ENCODE data around the gene CDO1. TPM values are rescaled to one million over a fixed set of nuclear protein-coding genes. Genes with fewer than 3 reads are reported as not detected.
"Not testable (repeated sequence)": the region's sequence is repeated elsewhere in the genome, so short reads cannot be mapped to it uniquely, and the experiment has no call there.

The CDO1 gene
- total RNA-seq, 2 donors from 2014 or later: 0.42 to 0.50 TPM

DNA sequence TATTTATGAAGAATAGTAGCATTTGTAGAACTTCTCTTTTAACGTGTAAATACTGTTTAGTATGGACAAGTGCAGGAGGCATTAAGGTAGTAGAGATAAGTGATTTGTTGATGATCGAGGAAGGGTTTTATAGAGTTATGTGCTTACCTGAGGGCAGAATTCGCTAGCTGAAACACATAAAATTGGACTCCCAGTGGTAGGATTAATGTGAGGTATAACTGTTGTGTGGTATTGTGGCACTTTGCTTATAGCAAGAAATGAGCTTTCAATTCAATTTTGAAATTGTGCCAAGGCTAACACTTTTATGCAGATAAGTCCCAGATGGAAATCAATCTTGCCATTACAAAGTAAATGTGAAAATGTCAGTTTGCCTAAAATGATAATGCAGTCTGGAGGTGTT is 26.5 kb upstream of the CDO1 start:
- DNase-seq: no peak
- H3K4me1 Mint-ChIP-seq (ENCODE audit: low read depth): peaks cover 49% of the 10 kb centered on the region
- peaks cover 0 to 4% of the 10 kb centered on the region in 2 donors for H3K36me3 Mint-ChIP-seq (ENCODE audit: insufficient read depth in 2 of 2)
- H3K27me3 Mint-ChIP-seq (ENCODE audit: low read depth): no peaks in the 10 kb centered on the region
- no peak for ATAC-seq (replicated peaks in 1 of 2)
- no peaks in the 10 kb centered on the region for H3K9me3 Mint-ChIP-seq
- peak overlapping the region; percentile 96 for H3K4me3 Mint-ChIP-seq
- peak overlapping the region; percentile 91 for H3K27ac Mint-ChIP-seq

DNA sequence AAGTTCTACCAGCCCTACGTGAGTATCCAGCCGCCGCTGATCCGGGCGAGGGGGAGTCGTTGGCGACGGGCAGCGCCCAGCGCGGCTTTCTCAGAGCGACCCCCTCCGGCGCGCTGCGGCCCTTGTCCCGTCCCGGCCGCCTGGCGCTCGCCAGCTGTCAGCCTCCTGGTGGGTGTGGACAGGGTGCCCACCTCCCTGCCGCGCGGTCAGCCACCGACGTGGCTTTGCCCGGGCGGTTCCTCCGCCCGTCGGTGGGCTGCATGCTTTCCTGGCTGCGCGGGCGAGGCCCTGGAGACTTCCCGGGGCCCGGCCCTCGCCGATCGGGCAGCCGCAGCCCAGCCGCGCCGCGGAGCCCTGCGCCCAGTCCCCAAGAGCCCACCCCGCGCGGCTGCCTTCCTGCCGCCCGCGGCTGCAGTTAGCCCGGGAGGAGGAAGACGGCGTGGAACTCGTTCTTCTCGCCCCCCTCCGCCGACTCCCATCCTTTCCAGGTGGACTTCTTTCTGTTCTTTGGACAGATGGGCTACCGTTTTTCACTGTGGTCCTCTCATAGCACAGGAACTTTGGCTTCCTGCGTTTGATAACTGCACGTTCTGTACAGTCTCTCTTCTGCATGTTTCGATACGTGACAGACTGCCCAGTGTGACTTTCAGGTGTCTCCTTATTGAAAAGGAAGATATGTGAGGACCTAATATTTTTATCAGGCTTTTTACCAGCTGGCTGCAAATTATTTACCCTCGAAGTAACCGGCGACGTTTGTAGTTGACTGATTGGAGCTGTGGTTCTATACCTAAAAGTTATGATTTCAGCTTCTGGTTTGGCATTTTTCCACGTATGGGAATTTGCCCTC is 25.9 kb upstream of the CDO1 start:
- Mint-ChIP-seq H3K4me3 (peak overlapping the region; percentile 96), H3K36me3 (ENCODE audit: insufficient read depth in 2 of 2) (peaks cover 4% of the 10 kb centered on the region in 2 donors), H3K4me1 (ENCODE audit: low read depth) (peaks cover 54% of the 10 kb centered on the region), H3K27me3 (ENCODE audit: low read depth) (no peaks in the 10 kb centered on the region), H3K27ac (peak overlapping the region; percentile 91), H3K9me3 (no peaks in the 10 kb centered on the region)
- no peak for DNase-seq
- ATAC-seq (replicated peaks in 1 of 2): peak; percentile 21 to 52

DNA sequence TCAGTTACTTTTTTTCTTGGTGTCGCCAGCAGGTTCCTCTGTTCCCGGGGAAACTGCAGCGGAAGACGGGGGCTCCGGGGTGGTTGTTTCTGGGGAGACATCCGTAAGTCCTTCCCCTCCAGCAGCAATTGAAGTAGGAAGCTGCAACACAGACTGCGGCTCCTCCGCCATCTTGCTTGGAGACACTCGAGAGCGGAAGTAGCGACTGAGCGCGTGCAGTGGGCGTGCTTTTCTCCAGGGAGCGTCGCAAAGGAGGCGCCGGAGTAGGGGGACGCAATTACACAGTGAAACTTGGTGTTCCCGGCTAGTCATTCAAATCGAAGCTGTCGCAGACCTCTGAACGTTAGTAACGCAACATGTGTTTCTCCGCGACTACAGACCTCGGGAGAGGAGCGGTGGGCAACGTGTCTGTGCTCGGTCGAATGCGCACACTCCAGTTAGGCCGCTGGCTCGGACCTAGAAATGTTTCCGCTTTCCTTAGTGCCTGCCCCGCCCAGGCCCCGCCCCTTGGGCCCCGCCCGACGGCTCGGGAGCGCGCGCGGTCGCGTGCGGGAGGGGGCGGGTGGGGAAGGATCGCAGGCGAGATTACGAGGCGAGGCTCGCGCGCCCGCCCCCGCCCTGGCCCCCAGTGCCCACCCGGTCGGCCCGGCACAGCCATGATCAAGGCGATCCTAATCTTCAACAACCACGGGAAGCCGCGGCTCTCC is 25.1 kb upstream of the CDO1 start, which contains the start of the genes AP3S1 and ATG12:
Gene AP3S1 (plus strand): TSS at position 554 of the 707 bp plus-strand sequence. CDS start 103 bp downstream, at position 657.
Gene ATG12 (minus strand): TSS at position 184 of the 707 bp plus-strand sequence. CDS start 13 bp downstream, at position 171.
- Mint-ChIP-seq H3K4me3 (peak within 1 kb of the TSS; percentile 96), H3K36me3 (ENCODE audit: insufficient read depth in 2 of 2) (peaks cover 5 to 6% of the 10 kb centered on the region in 2 donors), H3K27me3 (ENCODE audit: low read depth) (no peaks in the 10 kb centered on the region), H3K27ac (peak within 1 kb of the TSS; percentile 99), H3K4me1 (ENCODE audit: low read depth) (peaks cover 54% of the 10 kb centered on the region), H3K9me3 (no peaks in the 10 kb centered on the region)
- ATAC-seq (replicated peaks in 1 of 2): peak; percentile 88 to 90
- DNase-seq: peak; percentile 91 to 93

DNA sequence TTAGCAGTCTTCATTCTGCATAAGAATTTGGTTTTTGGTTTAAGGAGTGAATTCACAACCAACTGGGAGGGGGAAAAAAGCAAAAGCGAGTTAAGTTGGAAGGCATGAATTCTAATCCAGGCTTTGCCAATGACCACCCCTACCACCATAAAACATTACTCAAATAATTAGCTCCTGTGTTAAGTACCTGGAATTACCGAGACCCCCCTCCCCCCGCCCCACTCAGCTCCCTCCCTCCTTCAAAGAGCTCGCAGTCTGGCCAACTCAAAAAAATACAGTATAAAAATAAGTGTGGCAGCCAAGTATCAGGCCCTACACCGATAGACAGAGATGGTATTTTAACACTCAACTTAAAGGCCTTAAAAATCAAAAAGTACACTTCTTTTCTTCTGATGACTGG is 24.4 kb upstream of the CDO1 start:
- Mint-ChIP-seq H3K4me1 (ENCODE audit: low read depth) (peaks cover 54% of the 10 kb centered on the region), H3K27me3 (ENCODE audit: low read depth) (no peaks in the 10 kb centered on the region), H3K4me3 (peak overlapping the region; percentile 96), H3K36me3 (ENCODE audit: insufficient read depth in 2 of 2) (peaks cover 8 to 10% of the 10 kb centered on the region in 2 donors), H3K27ac (peak overlapping the region; percentile 99), H3K9me3 (no peaks in the 10 kb centered on the region)
- ATAC-seq (replicated peaks in 1 of 2) (no peak), DNase-seq (no peak)

DNA sequence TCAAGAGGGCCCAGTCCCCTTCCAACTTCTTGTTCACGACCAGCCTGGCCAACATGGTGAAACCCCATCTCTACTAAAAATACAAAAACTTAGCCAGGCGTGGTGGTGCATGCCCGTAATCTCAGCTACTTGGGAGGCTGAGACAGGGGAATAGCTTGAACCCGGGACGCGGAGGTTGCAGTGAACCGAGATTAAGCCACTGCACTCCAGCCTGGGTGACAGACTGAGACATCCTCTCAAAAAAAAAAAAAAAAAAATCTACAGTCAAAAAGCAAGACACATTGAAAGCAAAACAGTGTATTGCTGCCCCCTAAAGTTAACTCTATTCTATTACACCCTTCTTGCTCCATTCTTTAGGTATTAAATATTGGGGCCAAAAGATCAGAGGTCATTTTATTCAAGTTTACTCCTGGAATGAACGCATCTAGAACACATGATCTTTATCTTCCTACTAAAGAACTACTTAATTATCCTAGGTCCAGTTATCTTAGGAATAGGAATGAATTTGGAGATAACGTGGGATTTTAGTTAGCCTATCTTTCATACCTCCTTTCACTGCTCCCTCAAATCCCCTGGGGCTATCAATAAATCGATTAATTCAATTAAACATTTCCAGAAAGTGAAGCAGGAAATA is 22.5 kb upstream of the CDO1 start:
- peak overlapping the region; percentile 96 for H3K4me3 Mint-ChIP-seq
- no peaks in the 10 kb centered on the region for H3K9me3 Mint-ChIP-seq
- peak overlapping the region; percentile 41 for H3K27ac Mint-ChIP-seq
- peak in 1 of 2 donors; percentile 10 for DNase-seq
- peaks cover 12 to 23% of the 10 kb centered on the region in 2 donors for H3K36me3 Mint-ChIP-seq (ENCODE audit: insufficient read depth in 2 of 2)
- H3K4me1 Mint-ChIP-seq (ENCODE audit: low read depth): peaks cover 45% of the 10 kb centered on the region
- peak in 1 of 2 donors; percentile 12 for ATAC-seq (replicated peaks in 1 of 2)
- no peaks in the 10 kb centered on the region for H3K27me3 Mint-ChIP-seq (ENCODE audit: low read depth)

DNA sequence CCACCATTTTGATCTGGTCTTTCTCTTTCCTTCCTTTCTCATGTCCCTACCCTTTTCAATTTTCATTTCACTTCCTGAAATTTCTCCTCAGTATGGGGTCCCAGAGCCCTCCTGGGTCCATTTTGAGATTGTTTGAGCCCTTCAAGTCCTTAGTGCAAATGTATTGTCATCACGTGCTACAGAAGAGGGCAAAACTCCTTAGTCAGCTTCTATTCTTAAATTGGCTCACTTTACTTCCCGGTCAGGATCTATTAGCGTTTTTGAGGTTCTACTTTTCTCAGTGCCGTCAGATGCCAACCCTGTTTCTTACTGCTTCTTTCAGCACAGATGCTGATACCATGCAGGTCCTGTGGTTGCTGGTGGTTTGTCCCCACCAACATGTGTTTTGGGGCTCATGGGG is 19.0 kb upstream of the CDO1 start:
- ATAC-seq (replicated peaks in 1 of 2): no peak
- H3K27ac Mint-ChIP-seq: no peak overlapping the region
- H3K9me3 Mint-ChIP-seq: no peaks in the 10 kb centered on the region
- H3K4me1 Mint-ChIP-seq (ENCODE audit: low read depth): peaks cover 35% of the 10 kb centered on the region
- H3K36me3 Mint-ChIP-seq (ENCODE audit: insufficient read depth in 2 of 2): peaks cover 14 to 31% of the 10 kb centered on the region in 2 donors
- no peaks in the 10 kb centered on the region for H3K27me3 Mint-ChIP-seq (ENCODE audit: low read depth)
- H3K4me3 Mint-ChIP-seq: no peak overlapping the region
- DNase-seq: no peak

DNA sequence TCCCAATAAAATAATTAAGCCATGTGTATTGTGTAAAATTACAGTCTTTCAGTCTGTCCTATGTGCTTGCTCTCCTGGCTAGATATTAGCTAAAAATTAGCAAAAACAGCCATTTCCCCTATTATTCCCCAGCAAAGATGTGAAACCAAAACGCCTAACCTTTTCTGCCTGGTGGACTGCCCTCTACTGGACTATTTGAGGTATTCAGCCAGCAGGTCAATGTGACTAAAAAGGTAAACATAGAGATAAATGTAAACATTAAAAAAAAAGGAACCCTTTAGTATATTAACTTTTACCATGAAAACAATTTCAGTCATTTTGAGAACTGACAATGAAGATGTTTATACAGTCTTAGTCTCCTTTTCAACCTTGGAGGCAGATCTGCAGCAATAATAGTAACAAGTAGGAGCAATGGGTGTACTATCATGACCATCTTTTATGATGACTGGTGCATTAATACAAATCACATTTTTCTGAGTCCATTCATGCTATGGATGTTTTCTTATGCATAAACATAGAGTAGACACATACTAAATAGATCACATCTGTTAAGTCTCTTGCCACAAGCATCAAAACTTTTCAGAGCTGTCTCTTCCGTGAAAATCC is 14.8 kb upstream of the CDO1 start:
- Mint-ChIP-seq H3K4me1 (ENCODE audit: low read depth) (peaks cover 6% of the 10 kb centered on the region), H3K9me3 (peaks cover under 1 to 2% of the 10 kb centered on the region in 2 donors), H3K27me3 (ENCODE audit: low read depth) (no peaks in the 10 kb centered on the region), H3K36me3 (ENCODE audit: insufficient read depth in 2 of 2) (peaks cover 16 to 34% of the 10 kb centered on the region in 2 donors), H3K4me3 (no peak overlapping the region), H3K27ac (peak overlapping the region; percentile 0)
- ATAC-seq (replicated peaks in 1 of 2) (no peak), DNase-seq (no peak)

DNA sequence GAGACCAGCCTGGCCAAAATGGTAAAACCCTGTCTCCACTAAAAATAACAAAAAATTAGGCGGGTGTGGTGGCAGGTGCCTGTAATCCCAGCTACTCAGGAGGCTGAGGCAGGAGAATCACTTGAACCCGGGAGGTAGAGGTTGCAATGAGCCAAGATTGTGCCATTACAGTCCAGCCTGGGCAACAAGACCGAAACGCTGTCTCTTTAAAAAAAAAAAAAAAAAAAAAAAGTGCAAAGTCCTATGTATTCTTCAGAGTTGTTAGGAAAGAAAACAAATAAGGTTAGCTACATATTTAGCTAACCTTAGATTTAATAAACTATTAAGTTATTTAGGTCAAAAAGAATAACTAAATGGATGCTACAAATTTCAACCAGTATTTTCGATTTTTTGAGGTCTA is 13.5 kb upstream of the CDO1 start:
- H3K4me3 Mint-ChIP-seq: no peak overlapping the region
- ATAC-seq (replicated peaks in 1 of 2) (no peak), DNase-seq (no peak)
- no peak overlapping the region for H3K27ac Mint-ChIP-seq
- peaks cover 11 to 29% of the 10 kb centered on the region in 2 donors for H3K36me3 Mint-ChIP-seq (ENCODE audit: insufficient read depth in 2 of 2)
- peaks cover 6% of the 10 kb centered on the region for H3K4me1 Mint-ChIP-seq (ENCODE audit: low read depth)
- H3K9me3 Mint-ChIP-seq: peaks cover 3 to 7% of the 10 kb centered on the region in 2 donors
- H3K27me3 Mint-ChIP-seq (ENCODE audit: low read depth): peaks cover 3% of the 10 kb centered on the region

DNA sequence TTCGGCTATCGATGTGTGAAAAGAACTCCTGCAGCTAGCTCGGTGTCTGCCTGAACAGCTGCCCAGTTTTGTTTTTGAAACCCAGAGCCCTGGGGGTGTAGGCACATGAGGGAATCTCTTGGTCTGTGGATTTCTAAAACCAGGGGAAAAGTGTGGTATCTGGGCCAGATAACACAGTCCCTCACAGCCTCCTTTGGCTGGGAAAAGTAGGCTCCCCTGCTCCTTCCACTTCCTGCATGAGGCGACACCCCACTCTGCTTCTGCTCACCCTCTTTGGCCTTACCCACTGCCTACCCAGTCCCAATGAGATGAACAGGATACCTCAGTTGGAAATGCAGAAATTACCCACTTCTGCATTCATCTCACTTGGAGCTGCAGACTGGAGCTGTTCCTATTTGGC is 9.5 kb upstream of the CDO1 start:
- Mint-ChIP-seq H3K4me3 (no peak overlapping the region), H3K4me1 (ENCODE audit: low read depth) (no peaks in the 10 kb centered on the region), H3K36me3 (ENCODE audit: insufficient read depth in 2 of 2) (peaks cover 7 to 15% of the 10 kb centered on the region in 2 donors), H3K9me3 (peaks cover 5 to 8% of the 10 kb centered on the region in 2 donors), H3K27me3 (ENCODE audit: low read depth) (peaks cover 28% of the 10 kb centered on the region), H3K27ac (no peak overlapping the region)
- DNase-seq (no peak), ATAC-seq (replicated peaks in 1 of 2) (no peak)

DNA sequence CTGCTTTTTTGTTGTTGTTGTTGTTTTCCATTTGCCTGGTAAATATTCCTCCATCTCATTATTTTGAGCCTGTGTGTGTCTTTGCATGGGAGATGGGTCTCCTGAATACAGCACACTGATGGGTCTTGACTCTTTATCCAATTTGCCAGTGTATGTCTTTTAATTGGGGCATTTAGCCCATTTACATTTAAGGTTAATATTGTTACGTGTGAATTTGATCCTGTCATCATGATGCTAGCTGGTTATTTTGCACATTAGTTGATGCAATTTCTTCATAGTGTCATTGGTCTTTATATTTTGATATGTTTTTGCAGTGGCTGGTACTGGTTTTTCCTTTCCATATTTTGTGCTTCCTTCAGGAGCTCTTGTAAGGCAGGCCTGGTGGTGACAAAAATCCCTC is 8.5 kb upstream of the CDO1 start:
- not testable (repeated sequence) for DNase-seq; H3K4me1 Mint-ChIP-seq (ENCODE audit: low read depth); ATAC-seq (replicated peaks in 1 of 2); H3K27ac Mint-ChIP-seq; H3K4me3 Mint-ChIP-seq; H3K9me3 Mint-ChIP-seq
- peaks cover 38% of the 10 kb centered on the region for H3K27me3 Mint-ChIP-seq (ENCODE audit: low read depth)
- peaks cover 7 to 15% of the 10 kb centered on the region in 2 donors for H3K36me3 Mint-ChIP-seq (ENCODE audit: insufficient read depth in 2 of 2)

DNA sequence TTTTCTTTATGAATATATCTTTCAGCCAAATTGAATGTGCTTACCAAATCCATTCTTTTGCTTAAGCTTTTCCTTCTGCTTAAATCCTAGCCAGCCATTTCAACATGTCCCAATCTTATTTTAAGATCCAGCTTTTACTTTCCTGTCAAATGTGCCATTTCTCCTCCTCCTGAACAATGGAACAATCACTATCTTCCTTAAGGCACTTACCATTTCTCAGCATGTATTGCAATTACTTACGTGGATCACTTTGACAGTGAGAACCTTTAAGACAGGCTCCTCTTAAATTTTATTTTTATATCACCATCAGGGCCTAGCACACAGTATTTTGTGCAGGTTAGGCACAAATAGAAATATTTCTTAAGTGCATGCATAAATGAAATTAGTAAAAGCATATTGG is 4.4 kb upstream of the CDO1 start:
- ATAC-seq (replicated peaks in 1 of 2) (no peak), DNase-seq (no peak)
- Mint-ChIP-seq H3K4me3 (no peak overlapping the region), H3K27me3 (ENCODE audit: low read depth) (peaks cover 76% of the 10 kb centered on the region), H3K4me1 (ENCODE audit: low read depth) (no peaks in the 10 kb centered on the region), H3K27ac (no peak overlapping the region), H3K36me3 (ENCODE audit: insufficient read depth in 2 of 2) (peaks cover 0 to 3% of the 10 kb centered on the region in 2 donors), H3K9me3 (peaks cover 4 to 7% of the 10 kb centered on the region in 2 donors)

DNA sequence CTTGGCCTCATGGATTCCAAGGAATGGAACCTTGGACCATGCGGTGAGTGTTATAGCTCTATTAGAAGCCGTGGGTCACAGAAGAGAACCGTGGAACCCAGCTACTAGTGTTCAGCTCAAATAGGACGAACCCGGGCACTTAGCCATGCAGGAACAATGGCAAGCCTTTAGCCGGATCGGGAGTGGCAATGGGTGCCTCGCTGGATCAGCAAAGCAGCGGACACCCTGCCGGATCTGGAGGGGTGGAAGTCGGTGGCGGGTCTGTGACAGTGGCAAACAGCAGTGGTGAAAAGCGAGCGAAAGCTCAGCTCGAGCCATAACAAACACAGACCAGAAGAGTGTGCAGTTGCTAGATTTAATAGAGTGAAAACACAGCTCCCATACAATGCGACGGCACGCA is 2.4 kb upstream of the CDO1 start:
- peaks cover 84% of the 10 kb centered on the region for H3K27me3 Mint-ChIP-seq (ENCODE audit: low read depth)
- H3K4me3 Mint-ChIP-seq: no peak overlapping the region
- H3K4me1 Mint-ChIP-seq (ENCODE audit: low read depth): peaks cover 19% of the 10 kb centered on the region
- H3K27ac Mint-ChIP-seq: no peak overlapping the region
- DNase-seq: no peak
- no peak for ATAC-seq (replicated peaks in 1 of 2)
- no peaks in the 10 kb centered on the region for H3K9me3 Mint-ChIP-seq
- no peaks in the 10 kb centered on the region for H3K36me3 Mint-ChIP-seq (ENCODE audit: insufficient read depth in 2 of 2)
